GM12878 (cell line): Measurements from ENCODE around the gene ADORA2B. TPM values are rescaled to one million over a fixed set of nuclear protein-coding genes. Genes with fewer than 3 reads are reported as not detected.

Source experiments
- ATAC-seq: fragments of 200-7000 bp; cut with Tn5 transposase; 3 replicates; pipeline ENCODE4 v1.9.1; 2020; ENCODE audit warnings: mild to moderate bottlenecking, moderate library complexity
- BruUV-seq: library from RNA; stranded (reverse); fragments of 400-500 nt; replicated peaks from 2 replicates; lab custom pipeline; 2021; lab: Mats Ljungman, UMichigan
- CTCF ChIA-PET: fragments of 300-600 bp; sonication (Branson Sonifier 250); formaldehyde crosslinking; extraction: SDS; loops from one replicate; lab custom pipeline; 2021; ENCODE audit warnings: inconsistent platforms; lab: Yijun Ruan, JAX
- POLR2A ChIA-PET: fragments of 350-600 bp; formaldehyde crosslinking; extraction: SDS; loops from one replicate; lab custom pipeline; 2021; ENCODE audit warnings: inconsistent platforms; lab: Charles Lee
- RAD21 ChIA-PET: fragments of 300-600 bp; sonication (Branson Sonifier 250); formaldehyde crosslinking; loops from one replicate; lab custom pipeline; 2023; ENCODE audit warnings: antibody characterized with exemption; ENCODE audit not compliant: unreplicated experiment; lab: Charles Lee
- SMC1A ChIA-PET: fragments of 300-600 bp; sonication (Branson Sonifier 250); formaldehyde crosslinking; loops from one replicate; lab custom pipeline; 2023; ENCODE audit not compliant: unreplicated experiment, uncharacterized antibody; lab: Charles Lee
- DNase-seq: peaks from one replicate; pipeline ENCODE4 v3.0.0-alpha.2; 2011; ENCODE audit warnings: low read depth, low spot score
- FAIRE-seq: peaks from 3 replicates; lab custom pipeline; 2011; peaks lifted over from hg19 to GRCh38; lab: Jason Lieb, UNC
- H2AFZ ChIP-seq: 2 replicates; pipeline ENCODE4 v1.6.0; 2011; ENCODE audit warnings: low read depth, low read length, control low read depth; ENCODE audit not compliant: control insufficient read depth
- H3K27ac ChIP-seq: 2 replicates; pipeline ENCODE4 v1.5.1; 2011; ENCODE audit warnings: control low read depth; ENCODE audit not compliant: control insufficient read depth, insufficient read depth
- H3K27me3 ChIP-seq, 2 experiments: replicated peaks in 1 of 2; 2 replicates each; pipeline versions ENCODE4 v1.6.0 to v1.6.1; 2011; ENCODE audit warnings: low read length in 1 of 2; ENCODE audit not compliant: control insufficient read depth in 2 of 2, insufficient read depth in 2 of 2
- H3K36me3 ChIP-seq, 2 experiments: 2 replicates each; pipeline ENCODE4 v1.5.1; 2011; ENCODE audit warnings: low read length in 1 of 2; ENCODE audit not compliant: control insufficient read depth in 2 of 2, insufficient read depth in 2 of 2
- H3K4me1 ChIP-seq: 2 replicates; pipeline ENCODE4 v1.6.1; 2011; ENCODE audit warnings: mild to moderate bottlenecking, low read length, moderate library complexity, mixed read lengths; ENCODE audit not compliant: control insufficient read depth, insufficient read depth
- H3K4me2 ChIP-seq: 2 replicates; pipeline ENCODE4 v1.6.0; 2011; ENCODE audit warnings: control low read depth; ENCODE audit not compliant: control insufficient read depth, insufficient read depth
- H3K4me3 ChIP-seq: fragments of 200-600 bp; sonication (generic); 2 replicates; pipeline ENCODE4 v1.5.1; 2016
- H3K79me2 ChIP-seq: 2 replicates; pipeline ENCODE4 v1.6.0; 2011; ENCODE audit warnings: low read length; ENCODE audit not compliant: control insufficient read depth, insufficient read depth
- H3K9ac ChIP-seq: 2 replicates; pipeline ENCODE4 v1.8.0; 2011; ENCODE audit warnings: low read length, control low read depth, mixed read lengths; ENCODE audit not compliant: control insufficient read depth, insufficient read depth
- H3K9me3 ChIP-seq: replicated peaks from 3 replicates; pipeline ENCODE4 v1.5.1; 2011; ENCODE audit warnings: mild to moderate bottlenecking, low read length; ENCODE audit not compliant: control insufficient read depth, insufficient read depth
- H4K20me1 ChIP-seq: 2 replicates; pipeline ENCODE4 v1.6.0; 2011; ENCODE audit not compliant: control insufficient read depth, insufficient read depth
- DPF2 ChIP-seq: fragments of 450-650 bp; IDR thresholded peaks from 2 replicates; pipeline ENCODE4 v1.6.1; 2017; ENCODE audit warnings: mild to moderate bottlenecking
- ETV6 ChIP-seq, 2 experiments: fragments of 450-650 bp in 1 of 2; IDR thresholded peaks in 1 of 2; conservative IDR thresholded peaks in 1 of 2; 2 replicates each; pipeline ENCODE4 v1.6.1; 2014; ENCODE audit warnings: antibody characterized with exemption in 1 of 2, borderline replicate concordance in 1 of 2, low read depth in 1 of 2, mild to moderate bottlenecking in 1 of 2, moderate library complexity in 1 of 2
- HDGF ChIP-seq: fragments of 450-650 bp; IDR thresholded peaks from 2 replicates; pipeline ENCODE4 v1.6.1; 2016; ENCODE audit warnings: antibody characterized with exemption
- JUND ChIP-seq: IDR thresholded peaks from 2 replicates; pipeline ENCODE4 v1.6.1; 2012; ENCODE audit warnings: low read depth, mild to moderate bottlenecking, low read length, improper control_type of control experiment, moderate library complexity
- POU2F2 ChIP-seq: IDR thresholded peaks from 3 replicates; pipeline ENCODE4 v1.6.1; 2011; ENCODE audit warnings: low read depth, mild to moderate bottlenecking, low read length, borderline replicate concordance
- SPI1 ChIP-seq: IDR thresholded peaks from 2 replicates; pipeline ENCODE4 v1.6.1; 2011; ENCODE audit warnings: low read depth, mild to moderate bottlenecking, low read length, moderate library complexity, borderline replicate concordance; ENCODE audit not compliant: insufficient read depth
- ZZZ3 ChIP-seq: IDR thresholded peaks from 2 replicates; pipeline ENCODE4 v1.6.1; 2011; ENCODE audit warnings: low read depth; ENCODE audit not compliant: control insufficient read depth, insufficient read length
- WGBS: methylation state at CpG from one replicate; pipeline ENCODE4 v1.1.6; 2016; ENCODE audit warnings: low lambda C conversion rate; ENCODE audit not compliant: insufficient replicate concordance, insufficient coverage; ENCODE audit errors: missing lambda C conversion rate; 5-methylcytosine and 5-hydroxymethylcytosine counted together
- in situ Hi-C: fragments of 300-500 bp; cut with MboI; formaldehyde crosslinking; loops from 9 replicates; pipeline ENCODE4 v1.14.3; 2018; ENCODE audit warnings: mixed read lengths
- intact Hi-C: fragments of 100-400 bp; cut with micrococcal nuclease; formaldehyde crosslinking; loops from one replicate; pipeline ENCODE4 v1.14.2; 2022; ENCODE audit not compliant: unreplicated experiment
- polyA plus RNA-seq, 11 experiments: library from polyadenylated mRNA; depleted of rRNA in 4 of 11; unstranded in 6 of 11; stranded (reverse) in 5 of 11; fragments of >200 nt; fragmentation: Nextera tagmentation in 4 of 11; fragmentation: Illumina TruSeq in 1 of 11; extraction: Ambion mirVana in 4 of 11; extraction: Trizol in 1 of 11; gene quantifications; 1 replicate in 1 of 11; 2 replicates in 10 of 11; pipeline versions ENCODE4 v1.2.1 to v1.2.3, GENCODE V29; 2011 to 2016; ENCODE audit warnings: inconsistent platforms in 2 of 11, missing spikeins in 2 of 11, low read depth in 1 of 11
- total RNA-seq, 4 experiments: library from RNA; depleted of rRNA in 3 of 4; stranded (reverse); fragments of >200 nt in 3 of 4; fragmentation: Illumina TruSeq in 1 of 4; extraction: Trizol in 1 of 4; gene quantifications; 2 replicates each; pipeline versions ENCODE4 v1.2.1 to v1.2.3, GENCODE V29; 2013 to 2021
- TF ChIP-seq, protein P1 (sequence below): IDR thresholded peaks from 2 replicates; pipeline ENCODE4 v1.6.1; 2012; ENCODE audit warnings: low read depth, low read length, improper control_type of control experiment

ADORA2B gene
- total and polyA plus RNA-seq, 10 of the 15 experiments (the other 5 are each of a cell fraction or from before 2014, with no cell fraction given), result 0.05 to 0.42 (median 0.17) TPM

DNA sequence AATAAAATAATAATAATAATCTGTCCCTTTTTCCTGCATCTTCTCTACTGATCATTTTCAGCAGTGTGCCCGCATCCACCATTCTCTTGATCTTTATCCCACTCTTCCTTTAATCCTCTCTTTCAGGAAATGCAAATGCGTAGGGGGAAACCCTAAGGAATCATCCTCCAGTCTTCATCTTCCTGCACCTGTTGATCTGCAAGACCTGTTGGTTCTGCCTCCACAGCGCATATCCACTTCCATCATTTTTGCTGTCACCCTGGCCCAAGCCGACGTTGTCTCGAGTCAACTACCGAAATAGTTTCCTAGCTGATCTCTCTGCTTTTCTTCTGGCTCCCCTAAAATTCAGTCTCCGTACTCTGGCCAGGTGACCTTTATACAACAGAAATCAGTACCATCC is 24.5 kb downstream of the ADORA2B start:
- Histone ChIP-seq H2AFZ (no peak overlapping the region), H3K79me2 (no peaks in the 10 kb centered on the region), H4K20me1 (no peaks in the 10 kb centered on the region), H3K27me3 (peaks cover 0 to 9% of the 10 kb centered on the region in 2 experiments; a peak in 2 of 4 replicates), H3K27ac (no peak overlapping the region), H3K9ac (no peak overlapping the region), H3K9me3 (no peaks in the 10 kb centered on the region)
- no peak for FAIRE-seq
- SMC1A ChIA-PET, result interaction anchor here (1.3 kb wide), 1 partner anchor 13 kb away, joined by 3 read pairs; no protein-coding TSS in a partner anchor
- TF ChIP-seq JUND (no peak), POU2F2 (no peak), HDGF (no peak), DPF2 (no peak), SPI1 (no peak), ZZZ3 (no peak), ETV6 (conservative IDR thresholded peaks at IDR 0.05 in 1 of 2, IDR thresholded peaks at IDR 0.05 in 1 of 2; ENCODE audit: borderline replicate concordance in 1 of 2, low read depth in 1 of 2) (no peak)
- TF ChIP-seq, protein P1, sequence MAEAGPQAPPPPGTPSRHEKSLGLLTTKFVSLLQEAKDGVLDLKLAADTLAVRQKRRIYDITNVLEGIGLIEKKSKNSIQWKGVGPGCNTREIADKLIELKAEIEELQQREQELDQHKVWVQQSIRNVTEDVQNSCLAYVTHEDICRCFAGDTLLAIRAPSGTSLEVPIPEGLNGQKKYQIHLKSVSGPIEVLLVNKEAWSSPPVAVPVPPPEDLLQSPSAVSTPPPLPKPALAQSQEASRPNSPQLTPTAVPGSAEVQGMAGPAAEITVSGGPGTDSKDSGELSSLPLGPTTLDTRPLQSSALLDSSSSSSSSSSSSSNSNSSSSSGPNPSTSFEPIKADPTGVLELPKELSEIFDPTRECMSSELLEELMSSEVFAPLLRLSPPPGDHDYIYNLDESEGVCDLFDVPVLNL, result no peak
- TF ChIP-seq, all 136 proteins: peak for 0
- DNase-seq (no peak), ATAC-seq (no peak)
- ChIA-PET RAD21 (no interaction called here), CTCF (interaction anchor here (0.9 kb wide), 1 partner anchor 30 kb away, joined by 3 read pairs; the partner anchor contains the start of genes TTC19 and ZSWIM7), POLR2A (no interaction called here)
- no peaks in the 10 kb centered on the region for H3K4me1 ChIP-seq
- H3K4me2 ChIP-seq, result no peak overlapping the region
- H3K4me3 ChIP-seq, result no peak overlapping the region
- BruUV-seq, result no TSS peak
- in situ Hi-C loops (no loop called here), intact Hi-C loops (no loop called here)
- H3K36me3 ChIP-seq, result no peaks in the 10 kb centered on the region
- WGBS, result 90% methylated on average over 8 of the region's 8 CpGs
